HepG2 (cell line): ENCODE results near the gene METTL5. TPM values are rescaled to one million over a fixed set of nuclear protein-coding genes. Genes with fewer than 3 reads are reported as not detected.

ENCODE experiments used
- CCAR2 ChIP-seq: fragments of 200-400 bp; formaldehyde crosslinking; optimal IDR thresholded peaks from 2 replicates; pipeline ENCODE3; 2018; ENCODE audit warnings: low read depth, mild to moderate bottlenecking, low read length, moderate library complexity
- DPF2 ChIP-seq: sonication (generic); formaldehyde crosslinking; IDR thresholded peaks from 2 replicates; pipeline ENCODE4 v1.4.0; 2020; ENCODE audit warnings: mild to moderate bottlenecking, low read depth, missing genetic modification reagents, borderline replicate concordance
- FOSL1 ChIP-seq: sonication (generic); formaldehyde crosslinking; IDR thresholded peaks from 2 replicates; pipeline ENCODE4 v1.9.0; 2021; ENCODE audit warnings: missing genetic modification reagents, borderline replicate concordance
- NR2F6 ChIP-seq, 2 experiments: IDR thresholded peaks; 2 replicates each; pipeline ENCODE4 v1.6.1; 2016; ENCODE audit warnings: antibody characterized with exemption in 1 of 2, mild to moderate bottlenecking in 1 of 2
- POGZ ChIP-seq: sonication (generic); formaldehyde crosslinking; IDR thresholded peaks from 2 replicates; pipeline ENCODE4 v1.4.0; 2020; ENCODE audit warnings: mild to moderate bottlenecking, missing genetic modification reagents
- RARA ChIP-seq: IDR thresholded peaks from 2 replicates; pipeline ENCODE4 v1.6.1; 2016; ENCODE audit warnings: missing genetic modification reagents, missing compliant biosample characterization
- SOX6 ChIP-seq, 2 experiments: fragments of 450-650 bp in 1 of 2; sonication (generic) in 1 of 2; formaldehyde crosslinking in 1 of 2; IDR thresholded peaks; 2 replicates each; pipeline versions ENCODE4 v1.4.0 to v1.6.1; 2017 to 2020; ENCODE audit warnings: antibody characterized with exemption in 1 of 2, mild to moderate bottlenecking in 1 of 2, missing genetic modification reagents in 1 of 2
- TCF7 ChIP-seq: sonication (generic); IDR thresholded peaks from 2 replicates; pipeline ENCODE4 v1.6.1; 2016; ENCODE audit warnings: antibody characterized with exemption, low read depth
- TRIM24 ChIP-seq: sonication (generic); formaldehyde crosslinking; IDR thresholded peaks from 2 replicates; pipeline ENCODE4 v1.8.0; 2022; ENCODE audit warnings: mild to moderate bottlenecking, missing genetic modification reagents
- ZMYM4 ChIP-seq: sonication (generic); formaldehyde crosslinking; IDR thresholded peaks from 2 replicates; pipeline ENCODE4 v1.8.1; 2023; ENCODE audit warnings: mild to moderate bottlenecking, missing genetic modification reagents
- ZNF460 ChIP-seq: sonication (generic); formaldehyde crosslinking; IDR thresholded peaks from 2 replicates; pipeline ENCODE4 v1.5.1; 2020; ENCODE audit warnings: missing genetic modification reagents, mild to moderate bottlenecking, borderline replicate concordance
- ZNF629 ChIP-seq: sonication (generic); formaldehyde crosslinking; conservative IDR thresholded peaks from 2 replicates; pipeline ENCODE4 v1.5.0; 2020; ENCODE audit warnings: missing genetic modification reagents
- ZNF644 ChIP-seq: IDR thresholded peaks from 2 replicates; pipeline ENCODE4 v1.6.1; 2016; ENCODE audit warnings: low read depth
- polyA plus RNA-seq, 8 experiments: library from polyadenylated mRNA; depleted of rRNA in 3 of 8; stranded (reverse) in 7 of 8; unstranded in 1 of 8; fragments of >200 nt; fragmentation: Illumina TruSeq in 4 of 8; extraction: Trizol in 4 of 8; gene quantifications; 2 replicates each; pipeline versions ENCODE4 v1.2.1 to v1.2.3, GENCODE V29; 2011 to 2016; ENCODE audit warnings: low read depth in 4 of 8, missing spikeins in 1 of 8, mixed read lengths in 1 of 8; ENCODE audit not compliant: insufficient read depth in 1 of 8
- total RNA-seq, 5 experiments: library from RNA; depleted of rRNA; stranded (reverse); fragments of >200 nt; fragmentation: Illumina TruSeq; extraction: Trizol; gene quantifications; 2 replicates each; pipeline ENCODE4 v1.2.3, GENCODE V29; 2016; ENCODE audit warnings: low read depth in 1 of 5
- TF ChIP-seq, protein P1 (sequence below): IDR thresholded peaks from 2 replicates; pipeline ENCODE4 v1.6.1; 2016; ENCODE audit warnings: low read depth, missing genetic modification reagents, missing compliant biosample characterization
- TF ChIP-seq, protein P2 (sequence below): fragments of 450-650 bp; IDR thresholded peaks from 2 replicates; pipeline ENCODE4 v1.6.1; 2016
- TF ChIP-seq, protein P3 (sequence below): sonication (generic); formaldehyde crosslinking; IDR thresholded peaks from 2 replicates; pipeline ENCODE4 v1.4.0; 2020; ENCODE audit warnings: missing genetic modification reagents

The METTL5 gene
- total and polyA plus RNA-seq, 2 of the 13 experiments (the other 11 are each of a cell fraction or from before 2014, with no cell fraction given), result 50.7 to 95.1 TPM

DNA sequence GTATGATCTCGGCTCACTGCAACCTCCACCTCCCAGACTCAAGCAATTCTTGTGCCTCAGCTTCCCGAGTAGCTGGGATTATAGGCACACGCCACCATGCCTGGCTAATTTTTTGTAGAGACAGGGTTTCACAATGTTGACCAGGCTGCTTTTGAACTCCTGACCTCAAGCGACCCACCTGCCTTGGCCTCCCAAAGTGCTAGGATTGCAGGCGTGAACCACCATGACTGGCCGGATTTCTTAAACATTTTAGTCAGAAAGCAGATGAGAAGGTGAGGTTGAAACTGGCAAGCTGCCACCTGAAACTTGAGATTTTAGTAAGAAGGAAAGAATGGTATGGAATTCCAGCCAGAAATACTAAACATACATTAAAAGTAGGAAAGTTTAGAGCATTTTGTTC lies 59.2 kb downstream of the METTL5 start (continued):
- TF ChIP-seq, protein P1, sequence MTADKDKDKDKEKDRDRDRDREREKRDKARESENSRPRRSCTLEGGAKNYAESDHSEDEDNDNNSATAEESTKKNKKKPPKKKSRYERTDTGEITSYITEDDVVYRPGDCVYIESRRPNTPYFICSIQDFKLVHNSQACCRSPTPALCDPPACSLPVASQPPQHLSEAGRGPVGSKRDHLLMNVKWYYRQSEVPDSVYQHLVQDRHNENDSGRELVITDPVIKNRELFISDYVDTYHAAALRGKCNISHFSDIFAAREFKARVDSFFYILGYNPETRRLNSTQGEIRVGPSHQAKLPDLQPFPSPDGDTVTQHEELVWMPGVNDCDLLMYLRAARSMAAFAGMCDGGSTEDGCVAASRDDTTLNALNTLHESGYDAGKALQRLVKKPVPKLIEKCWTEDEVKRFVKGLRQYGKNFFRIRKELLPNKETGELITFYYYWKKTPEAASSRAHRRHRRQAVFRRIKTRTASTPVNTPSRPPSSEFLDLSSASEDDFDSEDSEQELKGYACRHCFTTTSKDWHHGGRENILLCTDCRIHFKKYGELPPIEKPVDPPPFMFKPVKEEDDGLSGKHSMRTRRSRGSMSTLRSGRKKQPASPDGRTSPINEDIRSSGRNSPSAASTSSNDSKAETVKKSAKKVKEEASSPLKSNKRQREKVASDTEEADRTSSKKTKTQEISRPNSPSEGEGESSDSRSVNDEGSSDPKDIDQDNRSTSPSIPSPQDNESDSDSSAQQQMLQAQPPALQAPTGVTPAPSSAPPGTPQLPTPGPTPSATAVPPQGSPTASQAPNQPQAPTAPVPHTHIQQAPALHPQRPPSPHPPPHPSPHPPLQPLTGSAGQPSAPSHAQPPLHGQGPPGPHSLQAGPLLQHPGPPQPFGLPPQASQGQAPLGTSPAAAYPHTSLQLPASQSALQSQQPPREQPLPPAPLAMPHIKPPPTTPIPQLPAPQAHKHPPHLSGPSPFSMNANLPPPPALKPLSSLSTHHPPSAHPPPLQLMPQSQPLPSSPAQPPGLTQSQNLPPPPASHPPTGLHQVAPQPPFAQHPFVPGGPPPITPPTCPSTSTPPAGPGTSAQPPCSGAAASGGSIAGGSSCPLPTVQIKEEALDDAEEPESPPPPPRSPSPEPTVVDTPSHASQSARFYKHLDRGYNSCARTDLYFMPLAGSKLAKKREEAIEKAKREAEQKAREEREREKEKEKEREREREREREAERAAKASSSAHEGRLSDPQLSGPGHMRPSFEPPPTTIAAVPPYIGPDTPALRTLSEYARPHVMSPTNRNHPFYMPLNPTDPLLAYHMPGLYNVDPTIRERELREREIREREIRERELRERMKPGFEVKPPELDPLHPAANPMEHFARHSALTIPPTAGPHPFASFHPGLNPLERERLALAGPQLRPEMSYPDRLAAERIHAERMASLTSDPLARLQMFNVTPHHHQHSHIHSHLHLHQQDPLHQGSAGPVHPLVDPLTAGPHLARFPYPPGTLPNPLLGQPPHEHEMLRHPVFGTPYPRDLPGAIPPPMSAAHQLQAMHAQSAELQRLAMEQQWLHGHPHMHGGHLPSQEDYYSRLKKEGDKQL (CRISPR knock-in tag), result peak; percentile 35; the same call in 1 of the 2 replicates
- TF ChIP-seq, protein P2, sequence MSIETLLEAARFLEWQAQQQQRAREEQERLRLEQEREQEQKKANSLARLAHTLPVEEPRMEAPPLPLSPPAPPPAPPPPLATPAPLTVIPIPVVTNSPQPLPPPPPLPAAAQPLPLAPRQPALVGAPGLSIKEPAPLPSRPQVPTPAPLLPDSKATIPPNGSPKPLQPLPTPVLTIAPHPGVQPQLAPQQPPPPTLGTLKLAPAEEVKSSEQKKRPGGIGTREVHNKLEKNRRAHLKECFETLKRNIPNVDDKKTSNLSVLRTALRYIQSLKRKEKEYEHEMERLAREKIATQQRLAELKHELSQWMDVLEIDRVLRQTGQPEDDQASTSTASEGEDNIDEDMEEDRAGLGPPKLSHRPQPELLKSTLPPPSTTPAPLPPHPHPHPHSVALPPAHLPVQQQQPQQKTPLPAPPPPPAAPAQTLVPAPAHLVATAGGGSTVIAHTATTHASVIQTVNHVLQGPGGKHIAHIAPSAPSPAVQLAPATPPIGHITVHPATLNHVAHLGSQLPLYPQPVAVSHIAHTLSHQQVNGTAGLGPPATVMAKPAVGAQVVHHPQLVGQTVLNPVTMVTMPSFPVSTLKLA, result no peak
- TF ChIP-seq SOX6 (IDR thresholded peaks at IDR 0.05) (no peak), SOX6 (CRISPR knock-in tag; IDR thresholded peaks at IDR 0.05) (peak; percentile 34), ZNF460 (CRISPR knock-in tag) (peak; percentile 94), TCF7 (peak; percentile 55; the same call in 1 of the 2 replicates), NR2F6 (IDR thresholded peaks at IDR 0.05) (peak; percentile 79), NR2F6 (CRISPR knock-in tag; IDR thresholded peaks at IDR 0.05) (peak; percentile 85), TRIM24 (CRISPR knock-in tag) (no peak), CCAR2 (no peak), ZMYM4 (peak; percentile 68), ZNF644 (CRISPR knock-in tag) (0 out of 2 replicates have a peak, but pooled peaks have one; percentile 41), FOSL1 (CRISPR knock-in tag) (no peak), ZNF629 (0 out of 2 replicates have a peak, but pooled peaks have one; percentile 8), DPF2 (CRISPR knock-in tag) (0 out of 2 replicates have a peak, but pooled peaks have one; percentile 57), POGZ (peak; percentile 52; the same call in 1 of the 2 replicates), RARA (CRISPR knock-in tag) (peak; percentile 87)
- TF ChIP-seq, protein P3, sequence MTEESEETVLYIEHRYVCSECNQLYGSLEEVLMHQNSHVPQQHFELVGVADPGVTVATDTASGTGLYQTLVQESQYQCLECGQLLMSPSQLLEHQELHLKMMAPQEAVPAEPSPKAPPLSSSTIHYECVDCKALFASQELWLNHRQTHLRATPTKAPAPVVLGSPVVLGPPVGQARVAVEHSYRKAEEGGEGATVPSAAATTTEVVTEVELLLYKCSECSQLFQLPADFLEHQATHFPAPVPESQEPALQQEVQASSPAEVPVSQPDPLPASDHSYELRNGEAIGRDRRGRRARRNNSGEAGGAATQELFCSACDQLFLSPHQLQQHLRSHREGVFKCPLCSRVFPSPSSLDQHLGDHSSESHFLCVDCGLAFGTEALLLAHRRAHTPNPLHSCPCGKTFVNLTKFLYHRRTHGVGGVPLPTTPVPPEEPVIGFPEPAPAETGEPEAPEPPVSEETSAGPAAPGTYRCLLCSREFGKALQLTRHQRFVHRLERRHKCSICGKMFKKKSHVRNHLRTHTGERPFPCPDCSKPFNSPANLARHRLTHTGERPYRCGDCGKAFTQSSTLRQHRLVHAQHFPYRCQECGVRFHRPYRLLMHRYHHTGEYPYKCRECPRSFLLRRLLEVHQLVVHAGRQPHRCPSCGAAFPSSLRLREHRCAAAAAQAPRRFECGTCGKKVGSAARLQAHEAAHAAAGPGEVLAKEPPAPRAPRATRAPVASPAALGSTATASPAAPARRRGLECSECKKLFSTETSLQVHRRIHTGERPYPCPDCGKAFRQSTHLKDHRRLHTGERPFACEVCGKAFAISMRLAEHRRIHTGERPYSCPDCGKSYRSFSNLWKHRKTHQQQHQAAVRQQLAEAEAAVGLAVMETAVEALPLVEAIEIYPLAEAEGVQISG, result peak; percentile 37; the same call in 1 of the 2 replicates
